BE2C (cell line): ENCODE data around the gene AS3MT.

Experiments
- DNase-seq: peaks from one replicate; pipeline ENCODE4 v3.0.0-alpha.2; 2020
- H3K27me3 ChIP-seq: fragments of 250-450 bp; sonication (Bioruptor Pico); 2 replicates; pipeline ENCODE4 v1.5.1; 2020; ENCODE audit warnings: mild to moderate bottlenecking
- H3K36me3 ChIP-seq: fragments of 250-450 bp; sonication (Bioruptor Pico); 2 replicates; pipeline ENCODE4 v1.5.1; 2020; ENCODE audit warnings: mild to moderate bottlenecking
- H3K4me1 ChIP-seq: fragments of 250-450 bp; sonication (Bioruptor Pico); 2 replicates; pipeline ENCODE4 v1.5.1; 2020
- H3K4me3 ChIP-seq: 2 replicates; pipeline ENCODE4 v1.5.1; 2011; ENCODE audit warnings: low read depth, low read length
- H3K9me3 ChIP-seq: fragments of 250-450 bp; sonication (Bioruptor Pico); 2 replicates; pipeline ENCODE4 v1.5.1; 2020
- CTCF ChIP-seq: IDR thresholded peaks from 2 replicates; pipeline ENCODE4 v1.5.1; 2012; ENCODE audit warnings: mild to moderate bottlenecking, low read depth, low read length

Gene AS3MT

GRCh38 chr10:102900006-102900405, 30.7 kb downstream of the AS3MT start:
- no peaks in the 10 kb centered on the region for H3K4me1 ChIP-seq
- 0 out of 2 replicates have a peak, but pooled peaks cover 3% of the 10 kb centered on the region for H3K36me3 ChIP-seq
- no peaks in the 10 kb centered on the region for H3K9me3 ChIP-seq
- H3K27me3 ChIP-seq: no peaks in the 10 kb centered on the region
- TF ChIP-seq CTCF: no peak
- no peak for DNase-seq
- H3K4me3 ChIP-seq: no peak overlapping the region

GRCh38 chr10:102904346-102904745, 35.1 kb downstream of the AS3MT start:
- Histone ChIP-seq H3K4me3 (no peak overlapping the region), H3K36me3 (0 out of 2 replicates have a peak, but pooled peaks cover 3% of the 10 kb centered on the region), H3K9me3 (no peaks in the 10 kb centered on the region), H3K27me3 (no peaks in the 10 kb centered on the region), H3K4me1 (no peaks in the 10 kb centered on the region)
- TF ChIP-seq CTCF: no peak
- no peak for DNase-seq

- no peaks in the 10 kb centered on the region for H3K36me3 ChIP-seq
- no peaks in the 10 kb centered on the region for H3K27me3 ChIP-seq
- no peaks in the 10 kb centered on the region for H3K4me1 ChIP-seq
- no peaks in the 10 kb centered on the region for H3K9me3 ChIP-seq
- no peak overlapping the region for H3K4me3 ChIP-seq
- no peak for TF ChIP-seq CTCF
- no peak for DNase-seq
Observed at GRCh38 chr10:102906507-102906906, 37.2 kb downstream of the AS3MT start.

GRCh38 chr10:102914781-102915180, 45.5 kb downstream of the AS3MT start:
- DNase-seq: no peak
- H3K27me3 ChIP-seq: no peaks in the 10 kb centered on the region
- no peaks in the 10 kb centered on the region for H3K36me3 ChIP-seq
- no peak for TF ChIP-seq CTCF
- H3K9me3 ChIP-seq: no peaks in the 10 kb centered on the region
- H3K4me3 ChIP-seq: no peak overlapping the region
- H3K4me1 ChIP-seq: no peaks in the 10 kb centered on the region

GRCh38 chr10:102916173-102916572, 46.9 kb downstream of the AS3MT start:
- no peak for DNase-seq
- Histone ChIP-seq H3K9me3 (no peaks in the 10 kb centered on the region), H3K36me3 (no peaks in the 10 kb centered on the region), H3K27me3 (no peaks in the 10 kb centered on the region), H3K4me3 (peak overlapping the region; percentile 73), H3K4me1 (no peaks in the 10 kb centered on the region)
- TF ChIP-seq CTCF: peak; percentile 11; the same call in 1 of the 2 replicates

- peak; percentile 84 for DNase-seq
- peak overlapping the region; percentile 73 for H3K4me3 ChIP-seq
- H3K36me3 ChIP-seq: no peaks in the 10 kb centered on the region
- no peaks in the 10 kb centered on the region for H3K27me3 ChIP-seq
- no peaks in the 10 kb centered on the region for H3K9me3 ChIP-seq
- peak; percentile 83 for TF ChIP-seq CTCF
- no peaks in the 10 kb centered on the region for H3K4me1 ChIP-seq
Observed at GRCh38 chr10:102917314-102917961, 48.2 kb downstream of the AS3MT start.
